GM19043 (cell line): ENCODE results near the gene SFXN2.
"Not testable (repeated sequence)": the region's sequence is repeated elsewhere in the genome, so short reads cannot be mapped to it uniquely, and the experiment has no call there.

Experiments
- ATAC-seq: cut with Tn5 transposase; IDR thresholded peaks from one replicate; pipeline ENCODE4 v1.9.1; 2021; ENCODE audit warnings: low read depth; ENCODE audit not compliant: unreplicated experiment

SFXN2 gene

GRCh38 chr10:102714621-102715455 lies at the start of gene SFXN2:
Gene SFXN2 (plus strand): TSS chr10:102714636. CDS start chr10:102726637, 12,001 bp downstream.
- peak; percentile 15 for ATAC-seq

GRCh38 chr10:102665904-102666509 lies 48.4 kb upstream of the SFXN2 start:
- no peak for ATAC-seq

GRCh38 chr10:102667411-102667810 lies 47.0 kb upstream of the SFXN2 start:
- ATAC-seq, result not testable (repeated sequence)

GRCh38 chr10:102668326-102669107 lies 45.9 kb upstream of the SFXN2 start:
- ATAC-seq, result no peak

GRCh38 chr10:102669206-102670064 lies 45.0 kb upstream of the SFXN2 start:
- no peak for ATAC-seq

DNA sequence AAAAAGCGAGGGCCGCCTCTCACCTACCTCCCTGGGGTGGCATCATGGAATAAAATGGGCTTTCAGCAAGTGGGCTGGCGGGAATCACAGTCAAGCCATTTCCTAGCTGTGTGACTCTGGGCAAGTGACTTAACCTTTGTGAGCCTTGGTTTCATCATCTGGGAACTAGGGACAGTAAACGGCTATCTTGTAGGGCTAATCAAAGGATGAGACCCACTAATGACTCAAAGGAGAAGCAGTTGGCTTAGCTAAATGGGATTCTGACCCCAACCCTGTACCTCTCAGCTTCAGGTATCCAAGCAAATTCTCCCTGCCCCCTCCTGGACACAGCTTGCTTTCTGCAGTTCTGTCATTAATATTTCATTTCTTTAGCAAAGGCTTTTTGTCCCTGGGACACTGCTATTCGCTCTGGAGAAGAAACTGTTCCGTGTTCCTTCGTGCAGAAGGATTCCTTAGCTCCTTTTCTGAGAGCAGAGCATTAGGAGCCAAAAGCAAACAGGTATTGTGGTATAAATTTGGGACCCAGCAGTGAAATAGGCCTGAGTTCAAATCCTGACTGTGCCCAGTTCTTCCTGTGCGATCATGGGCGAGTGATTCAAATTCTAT lies 44.3 kb upstream of the SFXN2 start:
- no peak for ATAC-seq

DNA sequence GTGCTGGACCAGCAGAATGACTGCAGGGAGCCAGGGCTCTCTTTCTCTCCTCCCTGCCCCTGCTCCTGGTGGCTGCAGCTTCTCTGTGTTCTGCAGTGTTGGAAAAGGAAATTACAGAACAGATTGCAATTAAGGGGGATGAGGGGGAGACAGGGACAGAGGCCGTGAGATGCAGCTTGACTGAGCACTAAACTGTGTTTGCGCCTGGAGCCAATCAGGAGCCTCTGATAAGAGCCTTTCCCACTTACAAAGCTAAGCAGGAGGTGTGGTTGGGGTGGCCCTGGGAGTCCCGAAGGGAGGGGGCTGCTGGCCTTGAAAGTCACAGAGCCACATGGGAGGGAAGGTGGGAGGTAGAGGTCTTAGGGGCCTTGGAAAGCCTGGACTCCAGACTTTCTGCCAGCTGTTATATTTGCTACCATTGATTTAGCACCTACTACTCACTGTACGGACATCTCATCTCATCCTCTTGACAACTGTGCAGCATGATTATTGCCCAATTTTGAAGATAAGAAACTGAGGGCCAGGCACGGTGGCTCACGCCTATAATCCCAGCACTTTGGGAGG lies 43.5 kb upstream of the SFXN2 start:
- no peak for ATAC-seq

GRCh38 chr10:102673236-102673818 lies 41.1 kb upstream of the SFXN2 start:
- no peak for ATAC-seq

GRCh38 chr10:102673819-102674511 lies 40.5 kb upstream of the SFXN2 start:
- no peak for ATAC-seq

- no peak for ATAC-seq
These were observed 39.9 kb upstream of the SFXN2 start for GRCh38 chr10:102674566-102674965.

GRCh38 chr10:102675011-102675665 lies 39.3 kb upstream of the SFXN2 start:
- no peak for ATAC-seq

DNA sequence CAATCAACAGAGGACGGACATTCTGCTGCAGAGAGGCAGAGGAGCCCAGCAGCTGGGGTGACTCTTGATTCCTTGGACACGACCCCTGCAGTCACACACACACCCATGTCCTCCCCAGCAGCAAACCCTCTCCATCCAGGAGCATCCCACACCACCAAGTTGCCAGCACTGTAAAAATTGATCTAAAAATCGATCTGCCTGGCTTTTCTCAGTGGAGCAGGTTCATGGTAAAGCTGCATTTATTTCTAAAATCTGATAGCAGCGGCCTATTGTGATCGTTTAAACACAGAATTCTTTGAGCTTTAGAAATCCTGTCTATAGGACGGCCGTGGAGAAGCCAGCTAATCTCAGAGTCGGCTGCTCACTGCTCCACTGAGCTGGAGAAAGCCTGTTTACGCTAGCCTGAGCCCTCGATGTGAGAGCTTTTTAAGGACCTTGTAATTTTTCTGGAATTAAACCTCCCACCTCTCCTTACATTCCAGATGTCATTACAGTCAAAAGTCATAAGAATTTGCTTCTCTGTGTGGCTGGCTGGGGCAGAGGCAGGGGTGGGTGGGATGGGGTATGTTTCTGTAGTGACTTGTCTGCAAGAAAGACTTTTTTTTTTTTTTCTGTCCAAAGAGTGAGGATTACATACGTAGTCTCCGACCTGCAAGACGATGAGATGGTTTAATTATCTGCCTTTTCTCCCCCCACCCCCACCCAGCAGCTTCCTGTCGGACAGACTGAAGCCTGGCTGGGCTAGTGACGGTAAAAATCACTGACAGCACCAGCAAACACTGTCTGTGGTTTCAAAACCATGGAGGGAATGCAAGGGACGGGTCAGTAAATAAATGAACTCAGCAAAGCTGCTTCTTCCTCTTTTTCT lies 38.5 kb upstream of the SFXN2 start:
- ATAC-seq, result no peak

DNA sequence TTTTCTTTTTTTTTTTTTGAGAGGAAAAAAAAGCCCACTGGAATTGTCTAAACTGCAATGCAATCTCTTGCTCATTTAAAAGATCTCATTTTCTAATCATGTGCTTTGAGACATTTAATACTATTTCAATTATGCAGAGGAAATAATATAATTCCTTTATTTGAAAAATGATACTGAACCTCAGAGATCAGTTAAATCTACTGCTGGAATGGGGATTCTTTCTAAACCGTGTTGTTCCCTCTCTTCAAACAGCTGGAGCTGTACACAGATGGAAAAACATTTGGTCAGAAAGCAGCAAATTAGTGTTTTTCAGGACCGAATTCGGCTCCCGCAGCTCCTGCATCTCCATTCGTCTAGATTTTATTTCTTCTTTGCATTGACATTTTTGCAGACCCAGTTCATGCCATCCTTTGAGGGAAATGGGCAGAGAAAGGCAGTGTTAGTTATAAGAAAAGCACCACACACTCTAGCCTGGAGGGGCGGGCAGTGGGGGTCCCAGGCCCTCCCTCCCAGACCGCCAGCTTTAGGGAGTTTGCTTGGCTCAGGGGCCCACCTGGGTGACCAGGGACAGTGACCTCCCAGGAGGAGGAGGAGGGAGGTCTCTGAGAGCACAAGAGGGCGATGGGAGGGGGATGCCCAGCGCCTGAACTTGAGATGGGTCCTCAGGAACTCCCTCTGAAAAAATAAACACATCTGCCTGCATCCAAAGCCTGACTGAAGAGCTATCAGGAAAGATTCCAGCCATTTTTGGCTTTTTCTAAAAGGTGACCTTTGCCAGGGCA lies 37.7 kb upstream of the SFXN2 start:
- no peak for ATAC-seq

DNA sequence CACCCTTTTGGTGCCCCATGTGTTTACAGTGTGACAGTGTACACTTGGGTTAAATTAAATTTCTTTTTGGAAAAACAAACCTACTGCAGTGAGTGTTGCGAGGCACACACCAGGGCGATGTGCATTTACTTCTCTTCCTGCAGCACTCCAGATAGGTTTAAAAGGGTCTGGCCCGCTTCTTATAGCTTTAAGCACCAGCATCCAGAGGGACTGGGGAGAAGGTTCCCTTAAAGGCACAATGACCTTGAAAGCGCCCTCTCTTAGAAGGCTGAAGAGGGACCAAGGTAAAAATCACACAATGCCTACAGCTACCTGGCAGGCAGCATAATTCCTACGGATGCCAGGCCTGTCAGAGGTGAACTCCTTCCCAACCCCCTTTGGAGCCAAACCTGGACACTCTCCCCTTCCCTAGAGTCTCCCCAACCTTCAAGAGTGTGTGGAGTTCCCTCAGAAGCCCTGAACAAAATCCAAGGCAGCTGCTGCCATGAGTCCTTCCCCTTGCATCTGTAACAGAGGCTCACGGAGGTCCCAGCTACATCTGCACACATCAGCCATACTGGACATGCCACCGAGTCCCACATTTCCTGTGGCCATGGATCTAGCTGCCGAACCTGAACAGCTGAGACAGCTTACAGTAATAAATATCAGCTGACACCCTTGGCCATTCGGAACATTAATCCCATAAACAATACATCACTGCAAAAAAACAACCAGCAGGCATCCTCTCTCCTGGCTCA lies 36.9 kb upstream of the SFXN2 start:
- no peak for ATAC-seq

DNA sequence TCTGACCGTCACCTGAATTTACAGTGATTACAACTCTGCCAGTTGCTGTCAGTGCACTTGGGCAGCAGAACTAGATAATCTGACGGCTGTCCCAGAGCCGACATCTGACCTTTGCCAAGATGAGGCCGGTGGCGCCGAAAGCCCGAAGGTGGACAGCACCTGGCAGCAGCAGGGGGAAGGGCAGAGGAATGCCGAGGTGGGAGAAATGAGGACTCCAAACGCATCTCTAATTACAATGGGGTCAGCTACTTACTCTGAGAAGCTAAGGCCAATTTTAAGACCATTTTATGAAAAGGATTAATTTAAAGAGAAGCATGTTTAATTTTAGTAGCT lies 36.4 kb upstream of the SFXN2 start:
- no peak for ATAC-seq

GRCh38 chr10:102678842-102679289 lies 35.6 kb upstream of the SFXN2 start:
- no peak for ATAC-seq
